Kidney (tissue), 14 donors: Measurements from ENCODE around the gene PRR15L. TPM values are rescaled to one million over a fixed set of nuclear protein-coding genes. Genes with fewer than 3 reads are reported as not detected.

Source experiments
- DNase-seq, 5 donors: peaks; one replicate each; pipeline ENCODE4 v3.0.0-alpha.2; 2013 to 2020
- FAIRE-seq: peaks from 2 replicates; lab custom pipeline; 2012; peaks lifted over from hg19 to GRCh38; lab: Jason Lieb, UNC
- H3K27ac ChIP-seq, 2 donors: one replicate each; pipeline ENCODE4 v1.7.0; 2013; ENCODE audit warnings: low read depth in 2 of 2, low read length in 2 of 2, inconsistent platforms in 1 of 2
- H3K27me3 ChIP-seq: one replicate; pipeline ENCODE4 v1.7.1; 2013; ENCODE audit warnings: low read length, inconsistent platforms; ENCODE audit not compliant: control insufficient read depth, insufficient read depth
- H3K36me3 ChIP-seq, 3 donors: one replicate each; pipeline versions ENCODE4 v1.7.0 to v1.7.1; 2013; ENCODE audit warnings: low read length in 3 of 3, control low read depth in 1 of 3, inconsistent platforms in 1 of 3; ENCODE audit not compliant: insufficient read depth in 3 of 3, control insufficient read depth in 2 of 3
- H3K4me1 ChIP-seq, 3 donors: one replicate each; pipeline versions ENCODE4 v1.7.0 to v1.7.1; 2013; ENCODE audit warnings: low read length in 3 of 3, inconsistent platforms in 1 of 3, low read depth in 1 of 3; ENCODE audit not compliant: control insufficient read depth in 2 of 3, insufficient read depth in 2 of 3
- H3K4me3 ChIP-seq, 3 donors: one replicate each; pipeline versions ENCODE4 v1.7.0 to v1.8.1; 2013; ENCODE audit warnings: low read length in 3 of 3, control low read depth in 1 of 3, inconsistent platforms in 1 of 3
- H3K9ac ChIP-seq, 3 donors: one replicate each; pipeline versions ENCODE4 v1.7.0 to v1.7.1; 2013; ENCODE audit warnings: low read length in 3 of 3, control low read depth in 1 of 3, inconsistent platforms in 1 of 3
- H3K9me3 ChIP-seq, 3 donors: one replicate each; pipeline versions ENCODE4 v1.7.0 to v1.7.1; 2013; ENCODE audit warnings: low read length in 3 of 3, control low read depth in 1 of 3, inconsistent platforms in 1 of 3; ENCODE audit not compliant: control insufficient read depth in 2 of 3, insufficient read depth in 1 of 3
- CTCF ChIP-seq: IDR thresholded peaks from 3 replicates; pipeline ENCODE4 v1.5.1; 2012; ENCODE audit warnings: mild to moderate bottlenecking, moderate library complexity, borderline replicate concordance; ENCODE audit not compliant: insufficient read depth; ENCODE audit errors: extremely low read depth
- intact Hi-C: fragments of 100-400 bp; cut with DNase I; formaldehyde crosslinking; loops from one replicate; pipeline ENCODE4 v1.11.1; 2022
- polyA plus RNA-seq: library from polyadenylated mRNA; stranded (reverse); fragments of 350-450 nt; fragmentation: Illumina TruSeq; extraction: RNeasy Lipid Tissue Mini Kit (QIAGEN cat#74804); gene quantifications from one replicate; pipeline ENCODE4 v1.2.3, GENCODE V29; 2014; ENCODE audit warnings: low read depth, low replicate concordance; ENCODE audit not compliant: insufficient read depth
- total RNA-seq: library from RNA; stranded (reverse); fragmentation: NEBNext Ultra II Directional; extraction: Animal tissue kit (Norgen Biotek cat#: 25700); gene quantifications from one replicate; pipeline ENCODE4 v1.2.1, GENCODE V29; 2021
- donor health status: control.
- donor health status: control.
- donor health status: control.
- donor health status: control.
- donor health status: control.
- donor health status: DM: yes; HTN: yes; CAD: no.
- donor health status: Normal renal cell carcinoma (clear cell type).

PRR15L gene
- total and polyA plus RNA-seq, 2 donors from 2014 or later = 64.5 to 105 TPM

- Histone ChIP-seq H3K36me3 (peaks cover 0 to 28% (median 2%) of the 10 kb centered on the region in 3 donors), H3K4me1 (no peaks in the 10 kb centered on the region), H3K27ac (no peak overlapping the region), H3K9me3 (no peaks in the 10 kb centered on the region), H3K27me3 (no peaks in the 10 kb centered on the region), H3K9ac (no peak overlapping the region), H3K4me3 (no peak overlapping the region)
- no peak for TF ChIP-seq CTCF
- no peak for FAIRE-seq
- intact Hi-C loops = no loop called here
- no peak for DNase-seq
These were observed 38.7 kb downstream of the PRR15L start for GRCh38 chr17:47918991-47919390.

GRCh38 chr17:47918006-47918405 is 39.7 kb downstream of the PRR15L start:
- H3K36me3 ChIP-seq = peaks cover 0 to 20% (median 0%) of the 10 kb centered on the region in 3 donors
- FAIRE-seq (no peak), DNase-seq (no peak)
- no peaks in the 10 kb centered on the region for H3K4me1 ChIP-seq
- intact Hi-C loops = no loop called here
- TF ChIP-seq CTCF = no peak
- no peak overlapping the region for H3K4me3 ChIP-seq
- H3K9ac ChIP-seq = no peak overlapping the region
- no peaks in the 10 kb centered on the region for H3K9me3 ChIP-seq
- H3K27ac ChIP-seq = no peak overlapping the region
- H3K27me3 ChIP-seq = no peaks in the 10 kb centered on the region

- no peak for DNase-seq
- H3K9ac ChIP-seq = no peak overlapping the region
- H3K36me3 ChIP-seq = peaks cover 0 to 17% (median 0%) of the 10 kb centered on the region in 3 donors
- no peak for TF ChIP-seq CTCF
- H3K4me3 ChIP-seq = no peak overlapping the region
- no peak for FAIRE-seq
- no peak overlapping the region for H3K27ac ChIP-seq
- no peaks in the 10 kb centered on the region for H3K9me3 ChIP-seq
- no peaks in the 10 kb centered on the region for H3K27me3 ChIP-seq
- H3K4me1 ChIP-seq = no peaks in the 10 kb centered on the region
- intact Hi-C loops = no loop called here
These were observed 40.1 kb downstream of the PRR15L start for GRCh38 chr17:47917581-47917980.
